Stimulated activated CD8-positive, alpha-beta memory T cell treated with anti-CD3 and anti-CD28 coated beads, Interleukin-7, amount 100 ng/mL, for 4 hours (primary cell): ENCODE results near the gene RBMS3.

Source experiments
- DNase-seq, 2 donors: peaks; one replicate each; pipeline ENCODE4 v3.0.0-alpha.2; 2020; ENCODE audit warnings: low read depth in 2 of 2

Gene RBMS3

GRCh38 chr3:29731050-29731449, 450.2 kb downstream of the RBMS3 start:
- DNase-seq, result no peak

GRCh38 chr3:29741231-29741630, 460.4 kb downstream of the RBMS3 start:
- no peak for DNase-seq

GRCh38 chr3:29745232-29745870, 464.5 kb downstream of the RBMS3 start:
- no peak for DNase-seq

- DNase-seq, result no peak
These were observed 465.4 kb downstream of the RBMS3 start for GRCh38 chr3:29746163-29746760.

- DNase-seq, result no peak
These were observed 467.1 kb downstream of the RBMS3 start for GRCh38 chr3:29747991-29748390.

GRCh38 chr3:29751647-29752314, 470.9 kb downstream of the RBMS3 start:
- DNase-seq, result no peak

- no peak for DNase-seq
These were observed 473.5 kb downstream of the RBMS3 start for GRCh38 chr3:29754346-29754745.

GRCh38 chr3:29755416-29755815, 474.5 kb downstream of the RBMS3 start:
- DNase-seq, result no peak

- DNase-seq, result no peak
These were observed 476.3 kb downstream of the RBMS3 start for GRCh38 chr3:29757054-29757777.

- no peak for DNase-seq
These were observed 477.2 kb downstream of the RBMS3 start for GRCh38 chr3:29758108-29758433.

- DNase-seq, result no peak
These were observed 477.8 kb downstream of the RBMS3 start for GRCh38 chr3:29758434-29759322.

- no peak for DNase-seq
These were observed 478.7 kb downstream of the RBMS3 start for GRCh38 chr3:29759411-29760225.

GRCh38 chr3:29760226-29760685, 479.4 kb downstream of the RBMS3 start:
- no peak for DNase-seq

- DNase-seq, result no peak
These were observed 480.6 kb downstream of the RBMS3 start for GRCh38 chr3:29761517-29761916.

- no peak for DNase-seq
These were observed 482.2 kb downstream of the RBMS3 start for GRCh38 chr3:29763115-29763514.

- DNase-seq, result no peak
These were observed 483.2 kb downstream of the RBMS3 start for GRCh38 chr3:29764041-29764440.

GRCh38 chr3:29764603-29765254, 483.9 kb downstream of the RBMS3 start:
- DNase-seq, result no peak

GRCh38 chr3:29771602-29772001, 490.7 kb downstream of the RBMS3 start:
- no peak for DNase-seq

GRCh38 chr3:29772436-29772835, 491.6 kb downstream of the RBMS3 start:
- no peak for DNase-seq

GRCh38 chr3:29773481-29773880, 492.6 kb downstream of the RBMS3 start:
- no peak for DNase-seq
